Astrocyte of the cerebellum (primary cell): Measurements from ENCODE around the gene NAA50.

ENCODE experiments used
- DNase-seq: peaks from one replicate; pipeline ENCODE4 v3.0.0-alpha.2; 2011; ENCODE audit warnings: low read depth
- H3K4me3 ChIP-seq: 2 replicates; pipeline ENCODE4 v1.5.1; 2011; ENCODE audit warnings: mild to moderate bottlenecking, low read depth, low read length, moderate library complexity
- CTCF ChIP-seq: IDR thresholded peaks from 2 replicates; pipeline ENCODE4 v1.5.1; 2012; ENCODE audit warnings: low read length, low read depth, moderate library complexity, mild to moderate bottlenecking; ENCODE audit errors: missing control alignments
- in situ Hi-C: cut with HindIII; loops from 2 replicates; pipeline ENCODE4 v1.10.0; 2017; ENCODE audit warnings: low sequenced_read_pairs

The NAA50 gene

DNA sequence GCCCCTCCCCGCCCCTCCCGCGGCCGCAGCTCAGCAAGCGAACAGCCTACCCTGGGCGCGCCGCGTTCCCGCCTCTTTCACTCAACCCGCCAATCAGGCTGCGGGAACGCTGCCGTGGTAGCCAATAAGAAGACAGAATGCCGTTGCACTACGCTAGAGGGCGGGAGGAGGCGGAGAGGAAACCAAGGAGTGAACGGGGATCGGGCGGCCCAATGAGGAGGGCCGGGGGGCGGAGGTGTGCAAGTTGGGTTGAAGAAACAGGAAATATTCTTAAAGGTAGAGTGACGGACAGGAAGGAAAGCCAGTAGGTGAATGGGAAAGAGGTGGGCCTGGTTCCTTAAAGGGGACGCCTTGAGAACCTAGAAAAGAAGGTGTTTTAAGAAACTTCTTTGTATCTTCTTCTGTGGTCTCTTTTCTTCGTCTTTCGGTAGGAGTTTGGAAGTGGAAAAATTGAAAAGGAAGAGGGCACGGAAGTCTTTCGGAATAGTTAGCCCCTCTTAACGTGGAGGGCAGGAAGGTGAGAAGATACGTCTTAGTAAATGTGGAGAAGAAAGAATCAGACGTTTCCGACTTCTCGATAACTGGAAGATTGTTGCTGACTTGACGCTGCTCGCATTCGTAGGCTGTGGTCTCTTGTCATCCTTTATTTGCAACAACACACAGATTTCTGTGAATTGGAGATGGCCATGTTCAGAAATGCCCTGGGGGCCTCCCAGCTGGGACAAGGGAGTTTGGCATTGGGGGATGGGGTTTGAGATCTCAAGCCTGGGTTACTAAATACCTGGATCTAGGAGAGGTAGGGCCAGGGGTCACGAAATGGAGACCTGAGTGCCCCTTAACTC lies 49.2 kb downstream of the NAA50 start:
- in situ Hi-C loops = no loop called here
- DNase-seq = peak; percentile 98
- TF ChIP-seq CTCF = no peak
- peak overlapping the region; percentile 73 for H3K4me3 ChIP-seq

DNA sequence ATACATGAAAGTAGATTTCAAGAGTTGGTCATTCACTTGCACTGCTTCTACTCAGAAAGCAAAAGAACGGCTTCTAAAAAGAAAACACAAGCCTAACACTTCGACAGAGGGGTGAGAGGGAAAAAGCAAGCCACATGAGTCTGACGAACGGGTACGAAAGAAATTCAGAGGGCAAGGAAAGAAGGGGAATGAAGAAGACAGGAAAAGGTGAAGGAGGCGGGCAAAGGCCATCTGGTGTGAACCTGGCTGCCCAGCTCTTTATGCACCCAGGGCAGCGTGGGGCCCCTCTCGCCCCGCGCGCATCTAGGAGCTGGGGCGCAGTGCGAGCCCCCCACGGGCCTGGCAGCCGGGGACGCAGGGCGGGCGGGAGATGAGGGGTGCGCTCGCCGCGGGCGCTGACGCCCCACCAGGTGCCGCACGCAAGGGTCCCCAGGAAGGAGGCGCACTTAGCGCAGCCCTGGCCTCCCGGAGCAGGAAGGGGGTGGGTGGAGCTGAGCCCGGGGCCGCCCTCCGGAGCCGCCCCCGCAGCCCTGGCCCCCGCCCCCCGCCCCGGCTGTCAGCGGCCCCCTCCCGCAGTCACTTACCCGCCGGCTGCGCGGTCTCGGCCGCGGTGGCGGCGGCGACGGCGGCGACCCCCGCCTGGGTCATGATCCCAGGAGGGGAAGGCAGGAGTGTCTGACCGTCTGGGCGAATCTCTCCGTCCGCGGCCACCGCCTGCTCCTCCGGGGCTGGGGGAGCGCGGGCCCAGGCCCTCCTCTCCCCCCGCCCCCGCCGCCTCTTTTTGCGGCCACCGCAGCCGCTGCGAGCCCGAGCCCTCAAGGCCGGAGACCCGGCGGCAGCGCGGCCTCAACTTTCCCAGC lies 50.0 kb downstream of the NAA50 start, which contains the start of gene USF3:
TSS of gene USF3 (minus strand) at position 857 of the 860 bp plus-strand sequence. CDS start 21,764 bp downstream, outside the sequence.
- in situ Hi-C loops = no loop called here
- H3K4me3 ChIP-seq = peak within 1 kb of the TSS; percentile 73
- TF ChIP-seq CTCF = peak; percentile 2
- DNase-seq = no peak

DNA sequence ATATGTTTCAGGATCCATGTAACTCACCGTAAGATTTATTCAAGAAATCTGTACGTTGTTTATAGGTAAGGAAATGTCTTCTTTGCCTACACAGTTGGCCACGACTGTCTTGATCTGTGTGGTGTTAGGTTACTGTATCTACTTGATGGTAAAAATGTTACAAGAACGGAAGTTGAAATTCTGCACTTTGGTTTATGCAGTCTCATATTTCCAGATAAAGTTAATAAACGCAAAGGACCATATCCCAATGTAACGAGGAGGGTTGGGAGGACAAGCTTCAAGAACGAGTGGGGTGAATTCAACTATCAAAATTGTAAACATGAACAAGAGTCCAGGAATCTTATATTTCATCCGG lies 50.6 kb downstream of the NAA50 start:
- no peak for TF ChIP-seq CTCF
- H3K4me3 ChIP-seq = peak overlapping the region; percentile 73
- in situ Hi-C loops = no loop called here
- DNase-seq = no peak

DNA sequence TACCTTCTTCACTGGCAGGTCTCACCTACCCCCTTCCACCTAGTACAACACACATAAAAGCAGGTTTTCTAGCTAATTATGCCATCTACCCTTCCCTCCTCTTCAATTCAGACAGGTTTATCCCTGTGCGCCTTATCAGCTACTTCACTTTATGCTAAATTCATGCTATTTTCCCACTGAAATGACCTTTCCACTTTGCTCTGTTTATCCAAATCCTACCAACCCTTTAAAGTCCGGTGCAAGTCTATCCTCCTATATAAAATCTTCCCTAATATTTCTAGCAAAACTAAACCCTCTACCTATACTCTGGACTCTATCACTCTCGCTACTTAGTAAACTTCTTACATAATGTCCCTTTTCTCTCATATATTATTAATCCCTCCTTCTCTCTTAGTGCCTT lies 55.6 kb downstream of the NAA50 start:
- no peak overlapping the region for H3K4me3 ChIP-seq
- no peak for TF ChIP-seq CTCF
- in situ Hi-C loops = no loop called here
- DNase-seq = no peak

- no peak overlapping the region for H3K4me3 ChIP-seq
- no peak for TF ChIP-seq CTCF
- in situ Hi-C loops = no loop called here
- no peak for DNase-seq
These were observed 59.9 kb downstream of the NAA50 start for GRCh38 chr3:113685956-113686721.

DNA sequence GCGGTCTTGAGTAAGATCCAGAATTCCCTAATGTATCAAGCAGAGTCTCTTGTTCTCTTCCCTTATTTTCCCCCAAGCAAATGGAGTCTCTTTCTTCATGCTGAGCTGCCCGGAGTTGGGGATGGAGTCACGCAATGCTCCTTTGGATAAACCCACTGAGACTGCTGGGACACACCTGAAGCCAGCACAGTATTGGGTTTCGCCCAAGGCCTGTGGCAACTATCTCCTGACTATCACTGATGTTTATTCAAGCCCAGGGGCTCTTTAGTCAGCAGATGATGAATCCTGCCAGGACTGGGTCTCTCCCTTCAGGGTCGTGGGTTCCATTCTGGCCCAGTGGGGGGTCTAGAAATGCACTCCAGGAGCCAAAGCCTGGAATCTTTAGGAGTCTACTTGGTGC lies 60.9 kb downstream of the NAA50 start:
- in situ Hi-C loops = no loop called here
- no peak overlapping the region for H3K4me3 ChIP-seq
- TF ChIP-seq CTCF = no peak
- no peak for DNase-seq
